Caco-2 (cell line): ENCODE results near the gene RAB30. TPM values are rescaled to one million over a fixed set of nuclear protein-coding genes. Genes with fewer than 3 reads are reported as not detected.

Experiments used
- BruUV-seq: library from RNA; stranded (reverse); fragments of 400-500 nt; replicated peaks from 2 replicates; lab custom pipeline; 2021; lab: Mats Ljungman, UMichigan
- CTCF ChIA-PET: fragments of 300-600 bp; sonication (Branson Sonifier 250); formaldehyde crosslinking; loops from one replicate; lab custom pipeline; 2022; ENCODE audit warnings: antibody characterized with exemption; lab: Charles Lee
- POLR2A ChIA-PET: fragments of 300-600 bp; sonication (Branson Sonifier 250); formaldehyde crosslinking; loops from one replicate; lab custom pipeline; 2022; ENCODE audit warnings: antibody characterized with exemption; lab: Charles Lee
- DNase-seq, 2 experiments: peaks; one replicate each; pipeline versions ENCODE4 v3.0.0 to v3.0.0-alpha.2; 2020 to 2022
- H3K27me3 ChIP-seq: replicated peaks from 2 replicates; pipeline ENCODE4 v1.6.0; 2011; ENCODE audit warnings: low read length; ENCODE audit not compliant: control insufficient read depth, insufficient read depth
- H3K36me3 ChIP-seq: 2 replicates; pipeline ENCODE4 v1.5.1; 2011; ENCODE audit warnings: low read length; ENCODE audit not compliant: control insufficient read depth, insufficient read depth
- H3K4me1 ChIP-seq: fragments of 250-450 bp; sonication (Bioruptor Pico); 2 replicates; pipeline ENCODE4 v1.5.1; 2020; ENCODE audit warnings: mild to moderate bottlenecking
- H3K4me3 ChIP-seq: 2 replicates; pipeline ENCODE4 v1.5.1; 2011; ENCODE audit warnings: low read depth, mild to moderate bottlenecking, control low read depth, low read length
- H3K9me3 ChIP-seq: fragments of 250-450 bp; sonication (Bioruptor Pico); 2 replicates; pipeline ENCODE4 v1.5.1; 2020; ENCODE audit warnings: mild to moderate bottlenecking, moderate library complexity
- H3K27ac Mint-ChIP-seq: one replicate; pipeline ENCODE4 v1.8.0; 2022; ENCODE audit warnings: mixed read lengths; ENCODE audit not compliant: unreplicated experiment
- H3K27me3 Mint-ChIP-seq: one replicate; pipeline ENCODE4 v1.8.0; 2022; ENCODE audit warnings: mixed read lengths; ENCODE audit not compliant: insufficient read depth, unreplicated experiment
- H3K36me3 Mint-ChIP-seq: one replicate; pipeline ENCODE4 v1.8.0; 2022; ENCODE audit warnings: mild to moderate bottlenecking, mixed read lengths; ENCODE audit not compliant: insufficient read depth, unreplicated experiment
- H3K4me1 Mint-ChIP-seq: one replicate; pipeline ENCODE4 v1.8.0; 2022; ENCODE audit warnings: low read depth, mixed read lengths; ENCODE audit not compliant: unreplicated experiment
- H3K4me3 Mint-ChIP-seq: one replicate; pipeline ENCODE4 v1.8.0; 2022; ENCODE audit warnings: mild to moderate bottlenecking, moderate library complexity, mixed read lengths; ENCODE audit not compliant: unreplicated experiment
- H3K9me3 Mint-ChIP-seq: one replicate; pipeline ENCODE4 v1.8.0; 2022; ENCODE audit warnings: mixed read lengths; ENCODE audit not compliant: unreplicated experiment
- CTCF ChIP-seq, 2 experiments: fragments of 200-600 bp in 1 of 2; IDR thresholded peaks; 1 replicate in 1 of 2; 2 replicates in 1 of 2; pipeline versions ENCODE4 v1.5.1 to v1.8.0; 2011 to 2022; ENCODE audit warnings: antibody characterized with exemption in 1 of 2, control low read depth in 1 of 2, inconsistent platforms in 1 of 2, low read depth in 1 of 2, low read length in 1 of 2, mild to moderate bottlenecking in 1 of 2, moderate library complexity in 1 of 2; ENCODE audit not compliant: insufficient read depth in 1 of 2, severe bottlenecking in 1 of 2, unreplicated experiment in 1 of 2
- intact Hi-C: fragments of 100-400 bp; cut with micrococcal nuclease; formaldehyde crosslinking; loops from one replicate; pipeline ENCODE4 v1.10.0; 2022; ENCODE audit not compliant: unreplicated experiment
- total RNA-seq: library from RNA; stranded (reverse); gene quantifications from 2 replicates; pipeline ENCODE4 v1.2.3, GENCODE V29; 2022

Gene RAB30
- total RNA-seq, 1 experiment from 2014 or later, result 13.5 TPM

DNA sequence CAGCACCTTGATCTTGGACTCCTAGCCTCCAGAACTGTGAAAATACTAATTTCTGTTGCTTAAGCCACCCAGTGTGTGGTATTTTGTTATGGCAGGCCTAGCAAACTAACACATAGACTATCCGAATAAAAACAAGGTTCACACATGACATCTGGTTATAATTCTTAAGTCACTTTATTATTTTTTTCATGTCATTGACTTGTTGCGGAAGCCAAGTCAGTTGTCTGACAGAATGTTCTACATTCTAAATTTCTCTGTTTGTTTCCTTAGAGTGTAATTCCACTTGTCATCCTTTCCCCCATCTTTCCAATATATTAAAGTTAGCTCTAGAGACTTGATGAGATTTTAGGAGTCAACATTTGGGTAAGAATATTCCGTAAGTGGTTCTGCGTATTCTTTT, 40.6 kb downstream of the RAB30 start:
- intact Hi-C loops, result no loop called here
- POLR2A ChIA-PET, result no interaction called here
- Histone ChIP-seq H3K4me3 (no peak overlapping the region), H3K9me3 (no peaks in the 10 kb centered on the region), H3K36me3 (no peaks in the 10 kb centered on the region), H3K27me3 (no peaks in the 10 kb centered on the region), H3K4me1 (peaks cover 11% of the 10 kb centered on the region)
- Mint-ChIP-seq H3K4me1 (peaks cover 14% of the 10 kb centered on the region), H3K36me3 (no peaks in the 10 kb centered on the region), H3K9me3 (no peaks in the 10 kb centered on the region), H3K27ac (no peak overlapping the region), H3K4me3 (no peak overlapping the region), H3K27me3 (no peaks in the 10 kb centered on the region)
- DNase-seq, result no peak
- BruUV-seq, result no TSS peak
- CTCF ChIA-PET, result no interaction called here
- TF ChIP-seq CTCF (IDR thresholded peaks at IDR 0.05; ENCODE audit: insufficient read depth in 1 of 2, low read depth in 1 of 2, low read length in 1 of 2, severe bottlenecking in 1 of 2, unreplicated experiment in 1 of 2), result no peak

DNA sequence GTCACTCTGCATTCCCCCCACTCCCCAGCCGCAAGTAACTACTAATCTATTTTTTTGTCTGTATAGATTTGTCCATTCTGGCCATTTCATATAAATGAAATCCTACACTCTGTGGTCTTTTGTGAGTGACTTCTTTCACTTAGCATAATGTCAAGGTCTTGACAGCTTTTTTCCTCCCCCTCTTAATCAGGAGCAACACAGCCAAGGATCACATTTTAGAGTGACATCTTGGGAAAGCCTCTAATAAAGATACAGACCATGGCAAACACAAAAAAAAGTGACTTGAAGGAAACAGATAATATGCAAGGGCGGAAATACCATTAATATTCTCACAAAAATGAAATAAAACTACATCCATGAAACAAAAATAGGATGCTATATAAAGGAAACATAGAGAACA, 43.9 kb downstream of the RAB30 start:
- Mint-ChIP-seq H3K27me3 (no peaks in the 10 kb centered on the region), H3K4me3 (no peak overlapping the region), H3K9me3 (no peaks in the 10 kb centered on the region), H3K4me1 (peaks cover 13% of the 10 kb centered on the region), H3K36me3 (no peaks in the 10 kb centered on the region), H3K27ac (no peak overlapping the region)
- H3K9me3 ChIP-seq, result no peaks in the 10 kb centered on the region
- no peaks in the 10 kb centered on the region for H3K27me3 ChIP-seq
- intact Hi-C loops, result no loop called here
- no TSS peak for BruUV-seq
- DNase-seq, result no peak
- H3K4me1 ChIP-seq, result peaks cover 19% of the 10 kb centered on the region
- H3K36me3 ChIP-seq, result no peaks in the 10 kb centered on the region
- CTCF ChIA-PET, result no interaction called here
- POLR2A ChIA-PET, result no interaction called here
- no peak overlapping the region for H3K4me3 ChIP-seq
- no peak for TF ChIP-seq CTCF (IDR thresholded peaks at IDR 0.05; ENCODE audit: insufficient read depth in 1 of 2, low read depth in 1 of 2, low read length in 1 of 2, severe bottlenecking in 1 of 2, unreplicated experiment in 1 of 2)

- Mint-ChIP-seq H3K9me3 (no peaks in the 10 kb centered on the region), H3K27ac (no peak overlapping the region), H3K36me3 (no peaks in the 10 kb centered on the region), H3K4me1 (peaks cover 13% of the 10 kb centered on the region), H3K27me3 (no peaks in the 10 kb centered on the region), H3K4me3 (no peak overlapping the region)
- BruUV-seq, result no TSS peak
- CTCF ChIA-PET, result no interaction called here
- TF ChIP-seq CTCF (IDR thresholded peaks at IDR 0.05; ENCODE audit: insufficient read depth in 1 of 2, low read depth in 1 of 2, low read length in 1 of 2, severe bottlenecking in 1 of 2, unreplicated experiment in 1 of 2), result no peak
- DNase-seq, result no peak
- H3K4me3 ChIP-seq, result no peak overlapping the region
- intact Hi-C loops, result no loop called here
- no peaks in the 10 kb centered on the region for H3K27me3 ChIP-seq
- H3K4me1 ChIP-seq, result peaks cover 19% of the 10 kb centered on the region
- POLR2A ChIA-PET, result no interaction called here
- H3K9me3 ChIP-seq, result no peaks in the 10 kb centered on the region
- no peaks in the 10 kb centered on the region for H3K36me3 ChIP-seq
Observed at GRCh38 chr11:83027289-83027688, 44.4 kb downstream of the RAB30 start.
